Hair follicle dermal papilla cell (primary cell): ENCODE measurements around the gene ADAMTS1. TPM values are rescaled to one million over a fixed set of nuclear protein-coding genes. Genes with fewer than 3 reads are reported as not detected.

Experiments used
- total RNA-seq: library from RNA; depleted of rRNA; stranded (reverse); fragments of >200 nt; gene quantifications from 2 replicates; pipeline ENCODE4 v1.2.3, GENCODE V29; 2012

ADAMTS1 gene
- total RNA-seq = 102 and 111 TPM in 2 replicates

GRCh38 chr21:26845066-26845758, at the start of gene ADAMTS1:
ADAMTS1 (minus strand) TSS chr21:26845409; CDS start chr21:26844954, 455 bp downstream.

Other genes with a start within 250 kb of the ADAMTS1 start
- gene ADAMTS5, start 121.7 kb upstream of the ADAMTS1 start, total RNA-seq = 49.8 and 51.8 TPM in 2 replicates